Smooth muscle cell of the brain vasculature (primary cell): ENCODE measurements around the gene TERT.

Experiments used
- DNase-seq: peaks from one replicate; pipeline ENCODE4 v3.0.0-alpha.2; 2012; ENCODE audit warnings: low read depth, low spot score

The TERT gene

GRCh38 chr5:1259806-1260480 is 34.9 kb downstream of the TERT start:
- no peak for DNase-seq

- DNase-seq = no peak
These were observed 37.0 kb downstream of the TERT start for GRCh38 chr5:1257841-1258240.

- no peak for DNase-seq
These were observed 37.5 kb downstream of the TERT start for GRCh38 chr5:1257363-1257762.

- no peak for DNase-seq
These were observed 38.1 kb downstream of the TERT start for GRCh38 chr5:1256776-1257175.

GRCh38 chr5:1255081-1255561 is 39.7 kb downstream of the TERT start:
- DNase-seq = no peak

GRCh38 chr5:1254196-1254595 is 40.7 kb downstream of the TERT start:
- DNase-seq = no peak

- DNase-seq = no peak
These were observed 41.3 kb downstream of the TERT start for GRCh38 chr5:1253456-1254105.

GRCh38 chr5:1252681-1253080 is 42.2 kb downstream of the TERT start:
- no peak for DNase-seq

- no peak for DNase-seq
These were observed 42.9 kb downstream of the TERT start for GRCh38 chr5:1251678-1252580.

GRCh38 chr5:1249366-1250280 is 45.2 kb downstream of the TERT start:
- DNase-seq = no peak

GRCh38 chr5:1247811-1248210 is 47.1 kb downstream of the TERT start:
- no peak for DNase-seq

GRCh38 chr5:1246711-1247431 is 48.0 kb downstream of the TERT start:
- no peak for DNase-seq

- DNase-seq = no peak
These were observed 48.8 kb downstream of the TERT start for GRCh38 chr5:1245905-1246576.

- no peak for DNase-seq
These were observed 49.9 kb downstream of the TERT start for GRCh38 chr5:1244976-1245375.

- DNase-seq = no peak
These were observed 50.6 kb downstream of the TERT start for GRCh38 chr5:1244255-1244654.

- no peak for DNase-seq
These were observed 51.3 kb downstream of the TERT start for GRCh38 chr5:1243487-1244130.

- no peak for DNase-seq
These were observed 52.0 kb downstream of the TERT start for GRCh38 chr5:1242733-1243486.

- no peak for DNase-seq
These were observed 53.3 kb downstream of the TERT start for GRCh38 chr5:1241509-1242080.
